ENCODE data around the gene KRT36.

Gene KRT36

DNA sequence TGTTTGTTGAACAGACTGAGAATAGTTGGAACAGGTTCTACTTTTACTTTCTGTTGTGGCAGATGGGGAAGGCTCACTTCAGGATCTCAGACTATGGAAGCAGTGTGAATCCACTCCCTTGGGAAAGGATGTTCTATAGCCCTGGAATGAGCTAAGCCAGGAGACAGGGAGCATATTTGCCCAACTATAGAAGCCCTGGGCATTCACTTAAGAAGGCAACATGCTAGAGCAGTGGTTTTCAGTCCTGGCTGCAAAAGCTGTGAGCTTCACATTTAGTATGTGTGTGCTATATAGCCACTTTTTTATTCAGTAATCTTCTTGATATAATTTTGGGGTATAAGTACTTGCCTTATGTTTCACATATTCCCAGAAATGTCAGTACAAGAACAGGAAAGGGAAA, 21.4 kb downstream of the KRT36 start:
- H3K9me2 ChIP-seq (ENCODE audit: low read depth, low read length): no peaks in the 10 kb centered on the region

GRCh38 chr17:41467561-41467960, 22.1 kb downstream of the KRT36 start:
- H3K27ac ChIP-seq (ENCODE audit: low read depth, low read length, poor library complexity, severe bottlenecking): no peak overlapping the region
- TF ChIP-seq CTCF (IDR thresholded peaks at IDR 0.05; ENCODE audit: low read length) (no peak), EZH2 (IDR thresholded peaks at IDR 0.05; ENCODE audit: borderline replicate concordance, low read length) (no peak)
- H4K20me1 ChIP-seq (ENCODE audit: insufficient read depth, low read length): no peaks in the 10 kb centered on the region
- H3K9ac ChIP-seq (ENCODE audit: low read length): no peak overlapping the region
- no peaks in the 10 kb centered on the region for H3F3A ChIP-seq (ENCODE audit: insufficient read depth, low read length)
- H3K4me3 ChIP-seq (ENCODE audit: low read depth, low read length, poor library complexity, severe bottlenecking): no peak overlapping the region
- H3K9me3 ChIP-seq (ENCODE audit: low read length): no peaks in the 10 kb centered on the region
- H2AFZ ChIP-seq (ENCODE audit: low read length): no peak overlapping the region
- no peaks in the 10 kb centered on the region for H3K9me2 ChIP-seq (ENCODE audit: low read depth, low read length)
- no peaks in the 10 kb centered on the region for H3K79me2 ChIP-seq (ENCODE audit: insufficient read depth, low read length)
- no peaks in the 10 kb centered on the region for H3K36me3 ChIP-seq (ENCODE audit: insufficient read depth, low read length)
- H3K27me3 ChIP-seq (ENCODE audit: insufficient read depth, low read length): no peaks in the 10 kb centered on the region; the same call in 1 of the 2 replicates
- H3K4me1 ChIP-seq (ENCODE audit: insufficient read depth, low read length, severe bottlenecking): no peaks in the 10 kb centered on the region
- no peak overlapping the region for H3K4me2 ChIP-seq (ENCODE audit: low read length)

More for the DNA sequence above, 21.4 kb downstream of the KRT36 start:
- Histone ChIP-seq H4K20me1 (ENCODE audit: insufficient read depth, low read length) (no peaks in the 10 kb centered on the region), H3F3A (ENCODE audit: insufficient read depth, low read length) (no peaks in the 10 kb centered on the region), H3K27me3 (ENCODE audit: insufficient read depth, low read length) (no peaks in the 10 kb centered on the region; the same call in 1 of the 2 replicates), H3K4me1 (ENCODE audit: insufficient read depth, low read length, severe bottlenecking) (no peaks in the 10 kb centered on the region), H3K4me3 (ENCODE audit: low read depth, low read length, poor library complexity, severe bottlenecking) (no peak overlapping the region), H3K9ac (ENCODE audit: low read length) (no peak overlapping the region), H3K9me3 (ENCODE audit: low read length) (no peaks in the 10 kb centered on the region), H3K79me2 (ENCODE audit: insufficient read depth, low read length) (no peaks in the 10 kb centered on the region), H2AFZ (ENCODE audit: low read length) (no peak overlapping the region), H3K4me2 (ENCODE audit: low read length) (no peak overlapping the region), H3K27ac (ENCODE audit: low read depth, low read length, poor library complexity, severe bottlenecking) (no peak overlapping the region), H3K36me3 (ENCODE audit: insufficient read depth, low read length) (no peaks in the 10 kb centered on the region)
- no peak for TF ChIP-seq CTCF (IDR thresholded peaks at IDR 0.05; ENCODE audit: low read length)
- no peak for TF ChIP-seq EZH2 (IDR thresholded peaks at IDR 0.05; ENCODE audit: borderline replicate concordance, low read length)

DNA sequence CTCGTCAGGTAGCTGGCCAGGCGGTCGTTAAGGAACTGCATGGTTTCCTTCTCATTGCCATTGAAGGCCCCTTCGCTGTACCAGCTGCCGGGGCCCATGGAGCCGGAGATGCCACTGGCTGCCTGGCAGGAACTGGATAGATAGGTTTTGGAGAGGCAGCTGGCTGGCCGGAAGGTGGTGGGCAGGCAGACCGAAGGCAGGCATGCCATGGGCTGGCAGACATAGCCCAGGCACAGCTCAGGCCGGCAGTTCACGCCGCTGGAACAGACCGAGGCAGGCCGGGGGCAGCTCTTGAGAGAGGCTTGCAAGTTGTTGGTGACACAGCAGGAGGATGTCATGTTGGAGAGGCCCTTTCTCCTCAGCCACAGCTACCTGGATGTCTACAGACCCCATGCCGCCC, 22.7 kb downstream of the KRT36 start, which contains the start of gene KRT32:
TSS of gene KRT32 (minus strand) at position 399 of the 400 bp plus-strand sequence. CDS start at position 338, 61 bp downstream.
- no peaks in the 10 kb centered on the region for H3F3A ChIP-seq (ENCODE audit: insufficient read depth, low read length)
- no peak within 1 kb of the TSS for H3K27ac ChIP-seq (ENCODE audit: low read depth, low read length, poor library complexity, severe bottlenecking)
- TF ChIP-seq CTCF (IDR thresholded peaks at IDR 0.05; ENCODE audit: low read length): no peak
- TF ChIP-seq EZH2 (IDR thresholded peaks at IDR 0.05; ENCODE audit: borderline replicate concordance, low read length): no peak
- H3K4me3 ChIP-seq (ENCODE audit: low read depth, low read length, poor library complexity, severe bottlenecking): no peak within 1 kb of the TSS
- no peak within 1 kb of the TSS for H3K9ac ChIP-seq (ENCODE audit: low read length)
- no peaks in the 10 kb centered on the region for H3K79me2 ChIP-seq (ENCODE audit: insufficient read depth, low read length)
- no peaks in the 10 kb centered on the region for H4K20me1 ChIP-seq (ENCODE audit: insufficient read depth, low read length)
- H3K4me2 ChIP-seq (ENCODE audit: low read length): no peak within 1 kb of the TSS
- no peaks in the 10 kb centered on the region for H3K36me3 ChIP-seq (ENCODE audit: insufficient read depth, low read length)
- H3K9me3 ChIP-seq (ENCODE audit: low read length): no peaks in the 10 kb centered on the region
- no peak within 1 kb of the TSS for H2AFZ ChIP-seq (ENCODE audit: low read length)
- no peaks in the 10 kb centered on the region; the same call in 1 of the 2 replicates for H3K27me3 ChIP-seq (ENCODE audit: insufficient read depth, low read length)
- H3K9me2 ChIP-seq (ENCODE audit: low read depth, low read length): no peaks in the 10 kb centered on the region
- no peaks in the 10 kb centered on the region for H3K4me1 ChIP-seq (ENCODE audit: insufficient read depth, low read length, severe bottlenecking)

Data from OCI-LY1 (cell line).